K562 (cell line): ENCODE measurements around the gene UFSP2.

Experiments used
- HCFC1 ChIP-seq: IDR thresholded peaks from 2 replicates; pipeline ENCODE4 v1.6.1; 2012; ENCODE audit warnings: low read depth, low read length, improper control_type of control experiment
- SMAD1 ChIP-seq: fragments of 150-350 bp; IDR thresholded peaks from 2 replicates; pipeline ENCODE4 v1.6.1; 2014; ENCODE audit warnings: low read length, low read depth; ENCODE audit not compliant: partially characterized antibody
- TAF1 ChIP-seq: IDR thresholded peaks from 2 replicates; pipeline ENCODE4 v1.6.1; 2011; ENCODE audit warnings: mild to moderate bottlenecking, low read length, moderate library complexity; ENCODE audit not compliant: insufficient read depth, control insufficient read depth, severe bottlenecking; ENCODE audit errors: extremely low read depth
- TF ChIP-seq, protein P1 (sequence below): fragments of 250-450 bp; sonication (Bioruptor Pico); IDR thresholded peaks from 2 replicates; pipeline ENCODE4 v1.4.0; 2020
- TF ChIP-seq, protein P2 (sequence below), 3 experiments: IDR thresholded peaks in 2 of 3; conservative IDR thresholded peaks in 1 of 3; 2 replicates each; pipeline ENCODE4 v1.5.1; 2011 to 2012; ENCODE audit warnings: low read length in 3 of 3, mild to moderate bottlenecking in 3 of 3, control low read depth in 2 of 3, improper control_type of control experiment in 1 of 3, inconsistent platforms in 1 of 3, low read depth in 1 of 3, mixed read lengths in 1 of 3, moderate library complexity in 1 of 3; ENCODE audit not compliant: insufficient read depth in 2 of 3
- TF ChIP-seq, protein P3 (sequence below): sonication (generic); formaldehyde crosslinking; IDR thresholded peaks from 2 replicates; pipeline ENCODE4 v1.8.0; 2023; ENCODE audit warnings: mild to moderate bottlenecking, missing genetic modification reagents
- TF ChIP-seq, protein P4 (sequence below), 2 experiments: IDR thresholded peaks; 2 replicates each; pipeline ENCODE4 v1.6.1; 2011; ENCODE audit warnings: borderline replicate concordance in 1 of 2, control low read depth in 1 of 2, low read depth in 1 of 2, low read length in 1 of 2, mild to moderate bottlenecking in 1 of 2, mixed read lengths in 1 of 2, moderate library complexity in 1 of 2; ENCODE audit not compliant: insufficient read depth in 1 of 2, insufficient read length in 1 of 2, poor library complexity in 1 of 2, severe bottlenecking in 1 of 2; ENCODE audit errors: extremely low read depth in 1 of 2

DNA sequence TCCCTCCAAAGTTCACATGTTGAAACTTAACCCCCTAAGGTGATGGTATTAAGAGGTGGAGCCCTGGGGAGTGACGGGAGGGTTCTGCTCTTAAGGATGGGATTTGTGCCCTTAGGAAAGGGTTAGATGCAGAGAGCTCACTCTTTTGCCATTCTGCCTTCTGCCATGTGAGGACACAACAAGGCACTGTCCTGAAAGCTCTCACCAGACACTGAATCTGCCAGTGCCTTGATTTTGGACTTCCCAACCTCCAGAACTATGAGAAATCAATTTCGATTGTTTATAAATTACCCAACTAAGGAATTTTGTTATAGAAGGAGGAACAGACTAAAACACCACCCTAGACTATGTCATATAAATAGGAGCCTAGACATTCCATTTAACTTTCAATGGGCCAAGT, 41.7 kb downstream of the UFSP2 start:
- TF ChIP-seq, protein P1, sequence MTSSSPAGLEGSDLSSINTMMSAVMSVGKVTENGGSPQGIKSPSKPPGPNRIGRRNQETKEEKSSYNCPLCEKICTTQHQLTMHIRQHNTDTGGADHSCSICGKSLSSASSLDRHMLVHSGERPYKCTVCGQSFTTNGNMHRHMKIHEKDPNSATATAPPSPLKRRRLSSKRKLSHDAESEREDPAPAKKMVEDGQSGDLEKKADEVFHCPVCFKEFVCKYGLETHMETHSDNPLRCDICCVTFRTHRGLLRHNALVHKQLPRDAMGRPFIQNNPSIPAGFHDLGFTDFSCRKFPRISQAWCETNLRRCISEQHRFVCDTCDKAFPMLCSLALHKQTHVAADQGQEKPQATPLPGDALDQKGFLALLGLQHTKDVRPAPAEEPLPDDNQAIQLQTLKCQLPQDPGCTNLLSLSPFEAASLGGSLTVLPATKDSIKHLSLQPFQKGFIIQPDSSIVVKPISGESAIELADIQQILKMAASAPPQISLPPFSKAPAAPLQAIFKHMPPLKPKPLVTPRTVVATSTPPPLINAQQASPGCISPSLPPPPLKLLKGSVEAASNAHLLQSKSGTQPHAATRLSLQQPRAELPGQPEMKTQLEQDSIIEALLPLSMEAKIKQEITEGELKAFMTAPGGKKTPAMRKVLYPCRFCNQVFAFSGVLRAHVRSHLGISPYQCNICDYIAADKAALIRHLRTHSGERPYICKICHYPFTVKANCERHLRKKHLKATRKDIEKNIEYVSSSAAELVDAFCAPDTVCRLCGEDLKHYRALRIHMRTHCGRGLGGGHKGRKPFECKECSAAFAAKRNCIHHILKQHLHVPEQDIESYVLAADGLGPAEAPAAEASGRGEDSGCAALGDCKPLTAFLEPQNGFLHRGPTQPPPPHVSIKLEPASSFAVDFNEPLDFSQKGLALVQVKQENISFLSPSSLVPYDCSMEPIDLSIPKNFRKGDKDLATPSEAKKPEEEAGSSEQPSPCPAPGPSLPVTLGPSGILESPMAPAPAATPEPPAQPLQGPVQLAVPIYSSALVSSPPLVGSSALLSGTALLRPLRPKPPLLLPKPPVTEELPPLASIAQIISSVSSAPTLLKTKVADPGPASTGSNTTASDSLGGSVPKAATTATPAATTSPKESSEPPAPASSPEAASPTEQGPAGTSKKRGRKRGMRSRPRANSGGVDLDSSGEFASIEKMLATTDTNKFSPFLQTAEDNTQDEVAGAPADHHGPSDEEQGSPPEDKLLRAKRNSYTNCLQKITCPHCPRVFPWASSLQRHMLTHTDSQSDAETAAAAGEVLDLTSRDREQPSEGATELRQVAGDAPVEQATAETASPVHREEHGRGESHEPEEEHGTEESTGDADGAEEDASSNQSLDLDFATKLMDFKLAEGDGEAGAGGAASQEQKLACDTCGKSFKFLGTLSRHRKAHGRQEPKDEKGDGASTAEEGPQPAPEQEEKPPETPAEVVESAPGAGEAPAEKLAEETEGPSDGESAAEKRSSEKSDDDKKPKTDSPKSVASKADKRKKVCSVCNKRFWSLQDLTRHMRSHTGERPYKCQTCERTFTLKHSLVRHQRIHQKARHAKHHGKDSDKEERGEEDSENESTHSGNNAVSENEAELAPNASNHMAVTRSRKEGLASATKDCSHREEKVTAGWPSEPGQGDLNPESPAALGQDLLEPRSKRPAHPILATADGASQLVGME (CRISPR knock-in tag): no peak
- TF ChIP-seq, protein P2, sequence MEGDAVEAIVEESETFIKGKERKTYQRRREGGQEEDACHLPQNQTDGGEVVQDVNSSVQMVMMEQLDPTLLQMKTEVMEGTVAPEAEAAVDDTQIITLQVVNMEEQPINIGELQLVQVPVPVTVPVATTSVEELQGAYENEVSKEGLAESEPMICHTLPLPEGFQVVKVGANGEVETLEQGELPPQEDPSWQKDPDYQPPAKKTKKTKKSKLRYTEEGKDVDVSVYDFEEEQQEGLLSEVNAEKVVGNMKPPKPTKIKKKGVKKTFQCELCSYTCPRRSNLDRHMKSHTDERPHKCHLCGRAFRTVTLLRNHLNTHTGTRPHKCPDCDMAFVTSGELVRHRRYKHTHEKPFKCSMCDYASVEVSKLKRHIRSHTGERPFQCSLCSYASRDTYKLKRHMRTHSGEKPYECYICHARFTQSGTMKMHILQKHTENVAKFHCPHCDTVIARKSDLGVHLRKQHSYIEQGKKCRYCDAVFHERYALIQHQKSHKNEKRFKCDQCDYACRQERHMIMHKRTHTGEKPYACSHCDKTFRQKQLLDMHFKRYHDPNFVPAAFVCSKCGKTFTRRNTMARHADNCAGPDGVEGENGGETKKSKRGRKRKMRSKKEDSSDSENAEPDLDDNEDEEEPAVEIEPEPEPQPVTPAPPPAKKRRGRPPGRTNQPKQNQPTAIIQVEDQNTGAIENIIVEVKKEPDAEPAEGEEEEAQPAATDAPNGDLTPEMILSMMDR (IDR thresholded peaks at IDR 0.05 in 2 of 3, conservative IDR thresholded peaks at IDR 0.05 in 1 of 3; ENCODE audit: insufficient read depth in 2 of 3, low read depth in 1 of 3, low read length in 3 of 3): no peak
- TF ChIP-seq SMAD1 (no peak), TAF1 (no peak), HCFC1 (no peak)
- TF ChIP-seq, protein P3, sequence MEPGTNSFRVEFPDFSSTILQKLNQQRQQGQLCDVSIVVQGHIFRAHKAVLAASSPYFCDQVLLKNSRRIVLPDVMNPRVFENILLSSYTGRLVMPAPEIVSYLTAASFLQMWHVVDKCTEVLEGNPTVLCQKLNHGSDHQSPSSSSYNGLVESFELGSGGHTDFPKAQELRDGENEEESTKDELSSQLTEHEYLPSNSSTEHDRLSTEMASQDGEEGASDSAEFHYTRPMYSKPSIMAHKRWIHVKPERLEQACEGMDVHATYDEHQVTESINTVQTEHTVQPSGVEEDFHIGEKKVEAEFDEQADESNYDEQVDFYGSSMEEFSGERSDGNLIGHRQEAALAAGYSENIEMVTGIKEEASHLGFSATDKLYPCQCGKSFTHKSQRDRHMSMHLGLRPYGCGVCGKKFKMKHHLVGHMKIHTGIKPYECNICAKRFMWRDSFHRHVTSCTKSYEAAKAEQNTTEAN (CRISPR knock-in tag): no peak
- TF ChIP-seq, protein P4, sequence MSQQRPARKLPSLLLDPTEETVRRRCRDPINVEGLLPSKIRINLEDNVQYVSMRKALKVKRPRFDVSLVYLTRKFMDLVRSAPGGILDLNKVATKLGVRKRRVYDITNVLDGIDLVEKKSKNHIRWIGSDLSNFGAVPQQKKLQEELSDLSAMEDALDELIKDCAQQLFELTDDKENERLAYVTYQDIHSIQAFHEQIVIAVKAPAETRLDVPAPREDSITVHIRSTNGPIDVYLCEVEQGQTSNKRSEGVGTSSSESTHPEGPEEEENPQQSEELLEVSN (IDR thresholded peaks at IDR 0.05; ENCODE audit: borderline replicate concordance in 1 of 2, extremely low read depth in 1 of 2, insufficient read depth in 1 of 2, insufficient read length in 1 of 2, low read depth in 1 of 2, low read length in 1 of 2, poor library complexity in 1 of 2, severe bottlenecking in 1 of 2): no peak
